ENCODE measurements around the gene ATP2C2. TPM values are rescaled to one million over a fixed set of nuclear protein-coding genes. Genes with fewer than 3 reads are reported as not detected.
A peak's percentile ranks its signal among the peaks of the same experiment; 100 is the strongest.

Gene ATP2C2
- total RNA-seq, 1 experiment from 2014 or later, result 4.0 TPM

GRCh38 chr16:84359326-84359725 lies 9.0 kb upstream of the ATP2C2 start:
- no peak overlapping the region for H2AK5ac ChIP-seq (ENCODE audit: insufficient read length, low read length)
- H3K27me3 Mint-ChIP-seq (ENCODE audit: low read depth), result peaks cover 3% of the 10 kb centered on the region
- H3K9me3 ChIP-seq (ENCODE audit: control insufficient read depth, low read depth, low read length), result no peaks in the 10 kb centered on the region
- H4K5ac ChIP-seq (ENCODE audit: insufficient read length, low read depth, low read length), result no peak overlapping the region
- no peak overlapping the region for H3K4me2 ChIP-seq (ENCODE audit: insufficient read depth, insufficient read length, low read length)
- no peaks in the 10 kb centered on the region for H3K79me1 ChIP-seq (ENCODE audit: insufficient read depth, low read depth, low read length, poor library complexity, severe bottlenecking)
- DNase-seq, result no peak
- H3K18ac ChIP-seq (ENCODE audit: insufficient read length, low read depth, low read length), result no peak overlapping the region
- no peaks in the 10 kb centered on the region; a peak in 1 of 5 replicates for H3K9me3 Mint-ChIP-seq
- WGBS (ENCODE audit: extremely low coverage, insufficient read length, low lambda C conversion rate), result no CpG with 5 or more reads among the region's 8 CpGs
- no peak overlapping the region for H3K23ac ChIP-seq (ENCODE audit: insufficient read length, low read depth, low read length)
- H4K20me1 ChIP-seq (ENCODE audit: control insufficient read depth, insufficient read depth, insufficient read length), result no peaks in the 10 kb centered on the region
- H2BK15ac ChIP-seq (ENCODE audit: low read depth, low read length), result no peak overlapping the region
- H3K79me2 ChIP-seq (ENCODE audit: insufficient read depth, low read length), result no peaks in the 10 kb centered on the region
- H2BK120ac ChIP-seq (ENCODE audit: low read depth, low read length, poor library complexity, severe bottlenecking), result no peak overlapping the region
- H3K4me1 Mint-ChIP-seq, result peaks cover 27 to 44% of the 10 kb centered on the region in 2 experiments
- H3K4me1 ChIP-seq (ENCODE audit: insufficient read depth, low read length), result no peaks in the 10 kb centered on the region; the same call in 1 of the 2 replicates
- no peak for TF ChIP-seq CTCF (conservative IDR thresholded peaks at IDR 0.05)
- H3K27me3 ChIP-seq (ENCODE audit: insufficient read depth, low read length), result no peaks in the 10 kb centered on the region
- H2BK20ac ChIP-seq (ENCODE audit: low read depth, low read length, poor library complexity, severe bottlenecking), result no peak overlapping the region
- no peak overlapping the region for H2AFZ ChIP-seq (ENCODE audit: low read length)
- H3K4ac ChIP-seq (ENCODE audit: low read depth, low read length), result no peak overlapping the region
- H3T11ph ChIP-seq (ENCODE audit: low read length), result no peak overlapping the region
- H3K14ac ChIP-seq (ENCODE audit: insufficient read depth, low read length), result no peak overlapping the region
- no peaks in the 10 kb centered on the region for H3K36me3 Mint-ChIP-seq (ENCODE audit: insufficient read depth in 1 of 3, low read depth in 3 of 3)
- H3K23me2 ChIP-seq (ENCODE audit: insufficient read length, low read depth, low read length, poor library complexity, severe bottlenecking), result no peaks in the 10 kb centered on the region
- H4K91ac ChIP-seq (ENCODE audit: insufficient read length, low read depth, low read length), result no peak overlapping the region
- H3K9ac ChIP-seq (ENCODE audit: extremely low read depth, insufficient read length, low read length), result no peak overlapping the region
- no peak overlapping the region for H3K4me3 Mint-ChIP-seq
- no peak overlapping the region for H3K56ac ChIP-seq (ENCODE audit: insufficient read length, low read depth, low read length)
- no peak overlapping the region for H3K27ac ChIP-seq (ENCODE audit: insufficient read length, low read depth, low read length)
- H2BK12ac ChIP-seq (ENCODE audit: insufficient read length, low read depth, low read length), result no peak overlapping the region
- no peak overlapping the region for H2BK5ac ChIP-seq (ENCODE audit: insufficient read length, low read length)
- H4K8ac ChIP-seq (replicated peaks; ENCODE audit: insufficient read length, low read depth, low read length), result no peak overlapping the region
- H3K27ac Mint-ChIP-seq, result peak overlapping the region in 1 of 3 experiments; percentile 19; a peak in 1 of 7 replicates

Measured in H9 (cell line).